Dermis blood vessel endothelial cell (primary cell): ENCODE data around the gene CAVIN2. TPM values are rescaled to one million over a fixed set of nuclear protein-coding genes. Genes with fewer than 3 reads are reported as not detected.

Experiments
- DNase-seq: peaks from one replicate; pipeline ENCODE4 v3.0.0; 2010
- total RNA-seq: library from RNA; depleted of rRNA; stranded (reverse); fragments of >200 nt; gene quantifications from 2 replicates; pipeline ENCODE4 v1.2.3, GENCODE V29; 2014

Gene CAVIN2
- total RNA-seq, 1 donor from 2014 or later, result 430 TPM

DNA sequence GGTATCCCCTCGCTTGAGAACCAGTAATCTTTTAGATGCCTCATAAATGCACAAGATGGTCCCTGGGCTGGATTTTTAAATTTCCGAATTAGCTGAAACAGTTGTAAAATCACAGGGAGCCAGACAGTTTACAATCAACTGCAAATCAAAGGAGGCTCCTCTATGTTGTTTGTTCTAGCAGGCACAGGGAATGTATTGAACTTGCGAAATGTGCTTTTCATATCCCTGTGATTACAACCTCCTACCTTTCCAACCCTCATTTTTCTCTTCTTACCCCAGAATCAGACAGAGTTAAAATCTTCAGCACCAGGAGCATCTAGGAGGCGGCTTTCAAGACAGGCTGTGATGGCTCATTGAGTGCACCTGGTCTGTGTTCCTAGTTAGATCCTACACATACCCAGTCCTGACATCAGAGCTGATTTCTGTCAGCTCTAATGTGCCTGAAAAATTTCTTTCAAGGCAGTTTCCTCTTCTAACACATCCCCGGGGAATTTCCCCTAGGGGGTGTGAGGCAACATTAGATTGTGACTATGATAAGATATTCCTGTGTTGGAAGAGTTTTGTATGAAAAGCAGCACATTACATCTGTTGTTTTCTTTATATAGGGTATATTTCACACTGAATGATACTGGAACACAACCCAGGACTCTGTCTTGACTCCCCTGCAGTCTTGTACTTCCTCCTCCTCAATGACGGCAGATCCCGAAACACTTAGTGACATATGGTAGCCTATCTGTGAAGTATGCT is 17.9 kb upstream of the CAVIN2 start:
- DNase-seq, result peak; percentile 68

DNA sequence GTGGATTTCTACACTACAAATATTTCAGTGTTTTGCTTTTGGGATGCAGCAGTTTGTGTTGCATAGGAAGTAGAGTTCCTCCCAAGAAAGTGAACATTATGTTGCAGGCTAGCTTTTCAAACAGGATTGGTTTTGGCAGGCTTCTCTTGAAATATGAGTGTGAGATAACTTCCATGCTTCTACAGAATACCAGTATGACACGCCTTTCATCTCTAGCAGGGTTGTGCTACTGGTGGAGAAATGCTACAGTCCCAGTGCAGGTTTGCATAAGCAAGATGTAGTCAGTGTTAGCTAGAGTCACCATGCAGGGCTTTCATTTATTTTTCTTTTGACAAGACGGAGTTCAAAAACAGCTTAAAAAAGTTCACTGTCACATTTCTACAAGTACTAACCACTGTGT is 17.1 kb upstream of the CAVIN2 start:
- DNase-seq, result no peak

DNA sequence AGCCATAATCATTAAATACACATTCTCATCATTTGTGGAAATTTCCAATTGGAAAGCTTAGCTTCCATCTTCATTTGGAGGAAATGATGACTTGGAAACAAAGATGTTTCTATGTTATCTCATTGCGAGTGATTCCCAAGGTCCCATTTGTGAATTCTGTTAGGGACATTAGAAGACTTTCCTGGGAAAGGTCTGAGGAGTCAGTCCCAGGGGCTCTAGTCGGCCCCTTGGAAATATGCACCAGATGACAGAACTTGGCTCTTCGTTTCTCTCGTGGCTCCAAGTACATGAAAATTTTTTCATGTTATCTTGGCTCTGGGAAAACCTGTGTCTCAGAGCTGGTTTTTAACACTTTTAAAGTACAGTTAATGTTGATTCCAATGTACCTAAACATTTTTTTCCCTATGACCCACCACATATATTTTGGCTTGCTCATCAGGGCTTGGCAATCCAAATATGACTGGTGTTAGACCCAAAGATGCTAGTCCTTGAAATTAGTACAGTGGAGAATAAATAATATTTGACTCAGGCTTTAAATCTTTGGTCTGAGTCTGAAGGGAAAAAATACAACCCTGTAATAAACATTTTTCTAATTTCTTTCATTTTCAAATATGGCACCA is 15.4 kb upstream of the CAVIN2 start:
- DNase-seq, result no peak

DNA sequence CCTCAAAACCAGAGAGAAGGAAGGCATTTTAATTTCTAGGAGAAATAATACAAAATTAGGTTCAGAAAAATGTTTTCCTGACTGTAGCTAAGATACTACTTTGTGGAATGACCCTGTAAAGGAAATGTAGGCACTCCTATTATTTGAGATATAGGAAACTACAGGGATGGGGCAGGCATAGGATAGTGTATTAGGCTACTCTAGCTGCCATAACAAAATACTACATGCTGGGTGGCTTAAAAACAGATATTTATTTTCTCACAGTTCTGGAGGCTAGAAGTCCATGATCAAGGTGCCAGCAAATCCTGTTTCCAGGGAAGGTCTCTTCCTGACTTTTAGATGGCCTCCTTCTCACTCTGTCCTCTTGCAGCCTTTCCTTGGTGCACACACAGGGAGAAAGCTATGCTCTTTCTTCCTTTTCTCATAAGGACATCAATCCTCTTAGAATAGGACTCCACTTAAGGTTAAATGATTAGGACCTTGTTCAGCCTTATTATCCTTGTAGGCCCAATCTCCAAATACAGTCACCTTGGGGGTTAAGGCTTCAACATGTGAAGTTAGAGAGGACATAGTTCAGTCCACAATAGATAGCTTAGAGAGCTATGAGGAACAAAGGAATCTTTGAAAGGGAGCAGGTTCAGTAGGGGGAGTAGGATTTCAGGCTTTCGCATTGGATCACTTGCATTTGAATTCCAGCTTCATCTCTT is 14.0 kb upstream of the CAVIN2 start:
- DNase-seq, result no peak

DNA sequence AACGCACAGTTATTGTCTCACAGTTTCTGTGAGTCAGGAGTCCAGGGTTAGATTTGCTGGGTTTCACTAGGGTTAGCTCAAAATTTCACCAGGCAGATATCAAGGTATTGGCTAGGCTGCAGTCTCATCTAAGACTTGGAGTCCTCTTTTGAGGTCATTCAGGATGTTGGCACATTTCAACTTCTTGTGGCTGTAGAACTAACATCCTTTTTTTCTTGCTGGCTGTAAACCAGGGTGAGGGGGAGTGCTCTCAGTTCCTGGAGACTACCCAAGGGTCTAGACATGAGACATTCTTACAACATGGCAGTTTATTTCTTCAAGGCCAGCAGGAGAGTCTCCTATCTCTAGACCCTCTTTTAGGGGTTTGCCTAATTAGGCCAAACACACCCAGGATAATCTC is 12.8 kb upstream of the CAVIN2 start:
- DNase-seq, result no peak

DNA sequence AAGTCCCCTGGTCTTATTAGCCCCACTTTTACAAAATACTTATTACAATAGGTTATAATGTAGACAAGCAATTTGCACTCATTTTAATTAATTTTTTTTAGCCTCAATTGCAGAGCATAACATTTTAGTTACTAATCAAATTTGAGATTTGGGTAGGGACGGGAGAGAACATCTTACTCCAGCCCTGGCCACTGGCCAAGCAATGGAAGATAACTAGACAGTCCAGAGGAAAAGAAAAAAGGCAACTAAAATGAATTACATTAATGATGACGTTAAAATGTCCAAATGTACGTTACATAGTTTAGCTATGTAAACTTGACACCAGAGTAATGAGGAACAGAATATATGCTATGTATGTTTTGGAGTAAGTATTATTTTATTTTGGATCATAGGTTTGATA is 11.0 kb upstream of the CAVIN2 start:
- no peak for DNase-seq

DNA sequence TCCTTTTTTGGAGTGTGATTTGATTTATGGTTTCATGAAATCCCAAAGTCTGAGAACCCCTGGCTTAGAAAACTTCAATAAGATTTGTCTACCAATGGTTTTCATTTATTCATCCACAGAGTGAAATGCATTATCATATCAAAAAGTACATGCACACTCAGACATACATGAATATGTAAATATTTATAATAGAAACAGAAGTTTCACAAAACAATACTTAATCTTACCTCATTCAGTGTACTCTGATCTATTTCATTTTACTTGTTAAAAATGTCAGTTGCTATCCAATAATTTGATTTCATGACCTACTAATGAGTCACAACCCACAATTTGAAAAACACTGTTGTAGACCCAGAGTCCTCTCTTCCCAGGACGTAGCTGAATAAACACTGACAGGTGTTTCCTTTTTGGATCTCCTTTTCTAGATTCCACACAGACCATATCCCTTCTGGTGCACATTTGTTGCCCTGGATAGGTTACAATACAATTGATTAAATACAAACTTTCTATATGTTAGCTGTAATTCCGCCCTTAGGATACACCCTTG is 10.4 kb upstream of the CAVIN2 start:
- peak; percentile 97 for DNase-seq

DNA sequence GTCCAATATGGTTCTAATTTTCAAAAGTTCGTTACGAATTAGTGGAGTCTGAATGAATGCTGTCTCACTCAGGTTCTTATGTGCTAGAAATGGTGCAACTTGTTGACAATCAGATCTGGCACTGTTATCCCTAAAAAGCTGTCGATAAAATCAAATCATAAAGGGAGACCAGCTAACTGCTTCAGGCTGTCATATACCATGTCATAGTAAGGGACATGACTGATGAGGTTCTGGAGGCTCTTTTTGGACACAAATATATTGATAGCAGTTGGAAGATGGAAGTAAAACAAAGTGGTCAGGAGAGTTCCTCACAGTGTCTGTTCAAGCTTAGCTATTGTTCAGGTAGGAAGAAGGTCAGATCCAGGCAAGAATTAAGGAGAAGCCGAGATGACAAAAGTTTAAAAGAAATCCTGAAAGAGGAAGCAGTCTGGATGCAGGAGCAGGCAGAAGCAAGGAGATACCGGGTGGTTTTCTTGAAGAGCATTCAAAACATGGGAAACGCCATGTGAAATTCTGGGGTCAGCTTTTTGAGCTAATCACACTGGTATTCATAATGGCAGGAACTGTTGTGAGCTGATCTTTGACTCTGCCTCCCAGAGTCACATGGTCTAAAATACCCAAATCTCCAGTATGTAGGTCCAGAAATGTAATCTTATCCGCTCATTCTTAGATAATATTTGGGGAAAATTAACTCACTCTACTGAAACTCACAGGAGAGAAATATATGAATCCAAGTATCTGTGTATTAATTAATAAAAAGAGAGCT is 9.4 kb upstream of the CAVIN2 start:
- DNase-seq, result peak; percentile 96

DNA sequence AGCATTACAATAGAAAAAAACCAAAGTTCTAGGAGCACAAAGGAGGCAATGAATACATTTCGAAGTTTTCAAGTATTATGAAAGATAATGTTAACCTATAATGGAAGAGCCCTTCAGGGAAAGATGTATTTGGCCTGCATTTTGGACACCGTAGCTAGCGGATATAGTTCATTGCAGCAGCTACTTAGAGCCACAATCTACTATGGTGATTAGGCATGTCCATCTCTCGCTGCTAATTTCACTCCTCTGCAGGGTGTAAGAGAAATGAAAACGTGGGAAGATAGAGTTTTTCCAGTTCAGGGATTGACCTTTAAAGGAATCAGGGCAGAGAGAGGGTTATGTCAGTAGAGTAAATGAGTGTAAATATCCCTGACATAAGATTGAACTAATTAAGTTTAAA is 8.5 kb upstream of the CAVIN2 start:
- peak; percentile 26 for DNase-seq

DNA sequence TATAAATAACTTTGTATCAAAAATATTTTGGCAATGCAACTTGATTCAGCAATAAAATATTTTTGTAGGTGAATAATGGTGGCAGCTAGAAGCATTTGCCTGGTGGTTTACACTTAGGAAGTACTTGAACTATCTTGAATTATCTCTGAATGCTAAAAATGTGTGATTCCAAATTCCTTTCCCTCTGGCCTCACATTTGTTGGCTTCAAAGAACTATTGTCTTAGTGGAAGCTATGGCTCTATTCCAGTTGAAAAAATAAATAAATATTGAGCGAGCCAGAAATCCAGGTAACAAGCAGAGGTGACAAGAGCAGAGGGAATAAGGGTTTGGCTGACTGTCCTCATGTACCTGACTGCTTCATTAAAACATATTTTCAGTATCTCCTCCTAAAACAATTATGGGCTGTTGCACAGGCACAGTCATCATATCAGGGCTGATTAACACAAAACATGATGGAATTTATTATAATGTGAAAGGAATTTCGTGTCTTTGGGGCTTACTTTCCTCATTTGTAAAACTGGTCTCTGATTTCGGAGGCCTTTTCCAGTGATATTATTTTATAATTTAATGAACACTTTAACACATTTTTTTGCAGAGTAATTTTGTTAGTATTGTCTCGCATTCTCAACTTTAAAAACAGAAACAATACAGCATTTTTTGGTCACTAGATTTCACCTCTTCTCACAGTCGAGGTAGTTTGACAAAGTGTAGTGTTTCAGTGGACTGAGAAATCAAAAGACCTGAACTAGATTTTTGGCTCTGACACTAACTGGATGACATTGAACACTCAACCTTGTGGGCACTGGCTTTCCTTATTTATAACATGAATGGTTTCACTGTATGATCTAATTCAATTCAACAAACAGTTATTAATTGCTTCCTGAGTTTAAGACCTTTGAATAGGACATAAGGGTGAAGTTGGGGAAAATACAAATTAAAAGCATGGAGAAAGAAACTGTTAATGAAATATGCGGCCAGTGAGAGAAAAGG is 7.8 kb upstream of the CAVIN2 start:
- peak; percentile 73 for DNase-seq

DNA sequence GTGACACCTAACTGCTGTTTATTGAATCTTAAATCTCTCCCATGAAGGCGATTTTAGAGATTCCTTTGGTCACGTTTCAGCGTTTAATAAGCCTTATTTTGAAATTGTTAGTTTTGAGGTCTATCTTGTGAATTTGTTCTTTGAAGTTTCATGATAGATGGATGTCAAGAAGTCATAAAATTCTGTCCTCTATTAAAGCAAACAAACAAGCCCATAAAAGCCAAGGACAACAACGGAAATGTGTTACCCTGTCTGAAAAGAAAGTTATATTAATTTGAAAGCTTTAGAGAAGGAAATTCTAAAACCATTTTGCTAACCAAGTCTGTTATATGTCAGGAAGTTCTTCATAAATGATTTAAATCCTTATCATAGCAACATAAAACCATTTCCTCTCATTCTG is 7.0 kb upstream of the CAVIN2 start:
- peak; percentile 16 for DNase-seq

DNA sequence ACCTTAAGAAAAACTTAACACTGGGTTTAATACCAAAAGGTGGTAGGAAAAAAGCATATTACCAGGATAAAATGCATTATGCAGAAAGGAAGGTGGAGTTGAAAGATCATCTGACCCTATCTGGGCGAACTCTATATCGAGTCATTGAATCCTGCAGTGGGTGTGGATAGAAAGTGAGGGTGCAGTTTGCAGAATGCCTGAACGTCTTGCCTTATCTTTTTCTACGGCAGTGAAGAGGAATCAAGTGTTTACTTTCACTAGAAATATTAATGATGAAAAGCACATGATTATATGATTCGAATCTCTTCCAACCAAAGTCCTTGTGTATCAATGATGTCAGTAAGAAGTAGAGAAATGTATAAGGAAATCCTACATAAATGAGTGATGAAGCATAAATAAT is 4.3 kb upstream of the CAVIN2 start:
- DNase-seq, result no peak

DNA sequence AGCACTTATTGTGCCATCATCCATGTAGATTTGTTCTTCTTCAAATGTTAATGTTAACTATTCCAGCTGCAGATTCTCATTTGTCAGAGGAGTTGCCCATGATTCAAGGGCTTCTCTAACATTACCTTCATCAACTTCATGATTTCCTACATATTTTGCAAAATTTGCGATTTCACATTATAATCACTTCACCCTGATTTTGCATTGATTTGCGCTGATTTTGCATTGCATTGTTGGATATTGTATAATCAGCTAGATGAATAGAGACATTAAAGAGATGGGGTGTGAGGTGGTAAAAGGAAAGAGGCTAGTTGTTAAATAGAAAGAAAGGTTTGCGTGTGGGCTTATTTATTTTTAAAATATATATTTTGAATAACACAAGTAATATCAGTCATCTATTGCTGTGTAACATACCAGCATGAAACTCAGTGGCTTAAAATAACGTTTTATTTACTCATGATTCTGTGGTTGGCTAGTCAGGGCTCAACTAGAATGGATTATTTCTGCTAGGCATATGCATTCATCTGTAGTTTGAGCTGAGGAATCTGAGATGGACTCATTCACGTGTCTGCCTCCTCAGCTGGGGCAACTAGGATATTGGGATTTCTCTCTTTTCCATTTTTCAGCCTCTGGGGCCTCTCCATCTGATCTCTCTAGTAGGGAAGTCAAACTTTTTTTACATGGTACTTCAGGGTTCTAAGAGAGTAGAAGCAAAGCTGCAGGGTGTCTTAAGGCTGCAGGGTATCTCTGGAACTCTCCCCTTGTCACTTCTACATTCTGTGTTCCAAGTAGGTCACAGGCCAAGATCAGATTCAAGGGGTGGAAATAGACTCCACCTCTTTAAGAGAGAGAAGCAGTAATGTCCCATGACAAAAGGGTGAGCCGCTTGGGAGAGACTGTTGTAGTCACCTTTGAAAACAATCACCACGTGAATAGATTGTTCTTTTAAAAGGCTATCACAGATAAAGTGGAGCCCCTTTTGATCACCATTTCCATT is 2.2 kb upstream of the CAVIN2 start:
- no peak for DNase-seq

DNA sequence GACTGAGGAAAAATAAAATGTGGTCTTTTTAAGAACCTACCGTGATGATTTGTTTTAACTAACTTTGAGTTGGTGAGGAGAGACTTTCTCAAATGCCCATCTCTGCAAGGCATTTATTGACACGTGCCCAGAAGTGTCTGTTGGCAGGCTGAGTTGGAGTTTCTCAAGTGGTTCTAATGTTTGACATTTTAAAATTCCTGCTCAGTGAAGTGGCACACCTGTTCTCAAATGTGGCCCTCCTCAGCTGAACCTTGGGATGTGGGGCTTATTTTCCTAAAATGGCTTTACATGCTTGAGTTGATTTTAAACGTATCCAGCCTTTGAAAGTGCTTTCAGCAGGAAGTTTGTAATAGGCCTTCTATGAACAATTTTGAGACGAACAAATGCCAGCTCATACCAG is 876 bp upstream of the CAVIN2 start:
- DNase-seq, result peak; percentile 38

DNA sequence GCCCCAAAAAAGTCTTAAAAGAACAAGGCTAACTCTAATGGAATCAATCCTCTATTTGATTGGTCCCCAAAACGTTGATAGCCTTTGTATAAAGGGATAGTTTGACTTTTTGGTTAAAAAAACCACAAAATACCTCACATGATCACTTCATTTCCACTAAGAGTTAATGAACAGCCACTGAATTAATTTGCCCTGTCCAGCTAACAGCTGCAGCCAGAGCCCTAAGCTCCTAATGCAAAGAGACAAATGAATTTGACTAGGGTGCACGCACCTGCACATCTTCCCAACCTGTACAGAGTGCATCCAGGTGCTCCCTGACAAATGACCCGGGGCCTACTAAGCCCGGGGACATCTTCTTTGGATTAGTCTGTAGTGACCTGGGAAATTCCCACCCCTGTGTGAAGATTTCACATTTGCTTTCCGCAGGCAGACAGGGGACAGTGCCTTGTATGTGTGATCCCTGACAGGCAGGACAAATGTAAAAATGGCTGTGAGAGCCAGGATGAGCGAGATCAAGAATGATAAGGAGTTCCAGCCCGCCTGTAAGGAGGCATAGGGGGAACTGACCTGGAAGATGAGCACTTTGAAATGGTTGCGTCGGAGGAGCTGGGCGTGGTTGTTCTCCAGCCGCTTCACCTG is 893 bp downstream of the CAVIN2 start:
- DNase-seq, result peak; percentile 14

DNA sequence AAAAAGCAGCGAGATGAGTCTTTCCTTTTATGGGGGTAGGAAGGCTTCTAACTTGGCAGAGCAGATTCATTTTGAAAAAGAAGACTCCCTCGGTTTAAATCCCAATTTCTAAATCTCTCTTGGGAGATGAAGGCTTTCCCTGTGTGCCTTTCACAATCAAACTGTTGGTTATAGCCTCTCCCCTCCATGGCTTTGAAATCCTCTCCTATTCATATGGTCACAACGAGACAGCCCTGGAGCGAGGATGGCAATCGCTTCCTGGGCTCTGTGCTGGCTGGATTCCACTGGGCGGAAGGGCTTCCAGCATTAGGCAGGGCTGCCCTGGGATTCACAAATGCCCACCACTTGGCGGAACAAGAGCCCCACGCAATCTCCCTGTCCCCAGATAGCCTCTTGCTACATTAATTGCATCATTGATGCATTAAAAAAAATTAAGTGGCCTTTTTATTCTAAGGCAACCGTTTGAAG is 1.6 kb downstream of the CAVIN2 start:
- peak; percentile 42 for DNase-seq

DNA sequence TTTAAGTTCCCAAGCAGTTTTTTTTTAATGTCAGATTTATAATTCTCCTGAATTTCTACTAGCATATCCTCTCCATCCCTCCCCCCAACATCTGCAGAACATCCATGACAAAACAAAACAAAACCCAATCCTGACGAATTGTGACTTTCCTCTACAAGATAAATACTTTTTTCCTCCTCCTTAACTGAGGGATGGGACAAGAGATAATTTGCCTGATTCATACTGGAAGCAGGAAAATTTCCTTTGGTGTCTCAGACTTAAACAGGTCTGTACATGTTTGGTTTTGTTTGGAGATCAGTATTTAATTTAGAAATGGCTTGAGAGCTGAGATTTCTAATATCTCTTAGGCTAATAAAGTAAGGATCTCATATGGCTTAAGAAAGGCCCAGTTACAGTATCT is 2.2 kb downstream of the CAVIN2 start:
- peak; percentile 15 for DNase-seq

DNA sequence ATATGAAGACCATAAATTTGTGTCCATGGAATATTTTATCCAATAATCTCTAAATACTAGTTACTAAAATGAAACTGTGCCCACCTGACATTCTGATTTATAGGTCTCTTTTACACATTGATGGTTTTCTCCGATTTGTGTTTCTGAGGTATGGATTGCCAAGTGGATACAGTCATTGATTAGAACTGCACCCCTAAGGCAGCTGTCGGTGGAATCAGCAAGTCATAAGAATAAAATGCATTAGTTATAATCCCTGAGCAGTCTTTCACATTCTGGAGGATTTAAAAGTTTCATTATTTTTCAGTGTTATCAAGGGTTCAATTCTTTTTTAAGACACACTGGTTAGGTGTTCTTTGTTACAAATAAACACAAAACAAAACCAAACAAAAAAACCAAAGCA is 6.0 kb downstream of the CAVIN2 start:
- peak; percentile 29 for DNase-seq
